HG03064 (cell line): ENCODE results near the gene RPL10.
A peak's percentile ranks its signal among the peaks of the same experiment; 100 is the strongest.

Source experiments
- ATAC-seq: cut with Tn5 transposase; IDR thresholded peaks from one replicate; pipeline ENCODE4 v1.9.1; 2021; ENCODE audit warnings: low read depth; ENCODE audit not compliant: unreplicated experiment

The RPL10 gene

GRCh38 chrX:154443992-154444754, 46.0 kb downstream of the RPL10 start, which contains the start of gene FAM50A:
Gene FAM50A, plus strand, starts transcription at chrX:154444141. Its CDS starts 95 bp downstream, at chrX:154444236.
- ATAC-seq = peak; percentile 79

GRCh38 chrX:154444755-154445246, 46.6 kb downstream of the RPL10 start:
- ATAC-seq = no peak

- ATAC-seq = no peak
Measured at GRCh38 chrX:154445776-154446175, 47.6 kb downstream of the RPL10 start.

GRCh38 chrX:154446430-154446829, 48.3 kb downstream of the RPL10 start:
- ATAC-seq = no peak

GRCh38 chrX:154448484-154448883, 50.3 kb downstream of the RPL10 start:
- no peak for ATAC-seq

- ATAC-seq = no peak
Measured at GRCh38 chrX:154449618-154450017, 51.4 kb downstream of the RPL10 start.

GRCh38 chrX:154450312-154450711, 52.1 kb downstream of the RPL10 start:
- ATAC-seq = no peak
